ENCODE data around the gene COA6.

The COA6 gene

GRCh38 chr1:234373064-234373958 is at the start of gene COA6:
Gene COA6, plus strand, starts transcription at chr1:234373456. Its CDS starts 11 bp downstream, at chr1:234373467.
- DNase-seq (ENCODE audit: low read depth in 1 of 2, low spot score in 1 of 2) = peak; percentile 86 to 90

DNA sequence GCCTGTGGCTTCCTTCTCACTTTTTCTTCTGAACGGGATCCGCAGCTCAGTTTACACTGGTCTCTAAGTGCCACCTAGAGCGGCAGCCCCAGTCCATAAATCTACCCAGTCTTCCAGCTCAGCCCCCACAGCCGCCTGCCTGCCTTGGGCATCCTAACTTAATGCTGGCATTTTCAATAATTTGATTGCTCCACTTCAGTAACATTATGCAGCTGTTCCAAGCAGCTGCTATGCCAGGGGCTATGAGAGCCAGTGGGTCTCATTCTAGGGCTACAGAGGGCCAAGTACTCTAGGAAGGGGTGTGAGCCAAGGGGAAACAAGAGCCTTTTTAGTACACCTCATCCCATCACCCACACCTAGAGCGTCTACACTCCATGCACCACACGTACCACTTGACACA is 48.4 kb upstream of the COA6 start:
- no peak for DNase-seq (ENCODE audit: low read depth in 1 of 2, low spot score in 1 of 2)

- DNase-seq (ENCODE audit: low read depth in 1 of 2, low spot score in 1 of 2) = peak in 1 of 2 donors; percentile 22
Measured at GRCh38 chr1:234325878-234326496, 47.3 kb upstream of the COA6 start.

GRCh38 chr1:234326497-234327366 is 46.5 kb upstream of the COA6 start:
- DNase-seq (ENCODE audit: low read depth in 1 of 2, low spot score in 1 of 2) = peak; percentile 47 to 70

- DNase-seq (ENCODE audit: low read depth in 1 of 2, low spot score in 1 of 2) = no peak
Measured at GRCh38 chr1:234327577-234328164, 45.6 kb upstream of the COA6 start.

- no peak for DNase-seq (ENCODE audit: low read depth in 1 of 2, low spot score in 1 of 2)
Measured at GRCh38 chr1:234330843-234331215, 42.4 kb upstream of the COA6 start.

GRCh38 chr1:234331507-234331906 is 41.7 kb upstream of the COA6 start:
- DNase-seq (ENCODE audit: low read depth in 1 of 2, low spot score in 1 of 2) = no peak

GRCh38 chr1:234336359-234336758 is 36.9 kb upstream of the COA6 start:
- no peak for DNase-seq (ENCODE audit: low read depth in 1 of 2, low spot score in 1 of 2)

- no peak for DNase-seq (ENCODE audit: low read depth in 1 of 2, low spot score in 1 of 2)
Measured at GRCh38 chr1:234337233-234337632, 36.0 kb upstream of the COA6 start.

- no peak for DNase-seq (ENCODE audit: low read depth in 1 of 2, low spot score in 1 of 2)
Measured at GRCh38 chr1:234340528-234340927, 32.7 kb upstream of the COA6 start.

GRCh38 chr1:234342774-234343173 is 30.5 kb upstream of the COA6 start:
- no peak for DNase-seq (ENCODE audit: low read depth in 1 of 2, low spot score in 1 of 2)

DNA sequence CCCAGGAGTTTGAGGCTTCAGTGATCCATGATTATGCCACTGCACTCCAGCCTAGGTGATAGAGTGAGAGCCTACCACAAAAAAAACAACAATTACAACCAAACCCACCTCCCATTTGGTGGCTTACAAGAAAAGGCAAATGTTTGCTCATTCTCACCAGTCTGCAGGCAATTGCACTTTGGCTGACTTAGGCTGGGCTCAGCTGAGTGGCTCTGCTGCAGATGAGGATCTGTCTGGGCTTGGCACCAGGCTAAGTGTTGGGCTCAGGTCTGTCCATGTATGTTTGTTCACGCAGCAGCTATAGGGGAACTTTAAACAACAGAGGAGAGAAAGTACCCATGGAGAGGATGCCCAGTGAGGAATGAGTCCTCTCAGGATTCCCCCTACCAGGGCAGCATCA is 28.0 kb upstream of the COA6 start:
- DNase-seq (ENCODE audit: low read depth in 1 of 2, low spot score in 1 of 2) = no peak

DNA sequence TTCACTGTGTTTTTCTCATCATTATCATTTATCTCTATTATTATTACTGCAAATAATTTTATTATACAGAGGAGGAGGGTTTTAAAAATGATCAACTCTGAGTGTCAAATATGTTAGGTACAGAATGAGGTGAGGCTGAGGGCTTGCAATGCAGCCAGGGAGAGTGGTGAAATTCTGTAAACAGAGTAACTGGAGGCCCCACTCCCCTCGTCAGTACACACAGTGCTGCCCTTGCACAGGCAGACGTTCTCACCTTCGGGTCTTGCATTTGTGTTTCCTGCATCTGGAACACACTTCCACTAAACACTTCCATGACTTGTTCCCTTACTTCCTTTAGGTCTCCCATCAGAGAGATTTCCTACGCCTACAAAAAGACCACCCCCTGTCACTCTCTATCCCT is 24.3 kb upstream of the COA6 start:
- DNase-seq (ENCODE audit: low read depth in 1 of 2, low spot score in 1 of 2) = no peak

DNA sequence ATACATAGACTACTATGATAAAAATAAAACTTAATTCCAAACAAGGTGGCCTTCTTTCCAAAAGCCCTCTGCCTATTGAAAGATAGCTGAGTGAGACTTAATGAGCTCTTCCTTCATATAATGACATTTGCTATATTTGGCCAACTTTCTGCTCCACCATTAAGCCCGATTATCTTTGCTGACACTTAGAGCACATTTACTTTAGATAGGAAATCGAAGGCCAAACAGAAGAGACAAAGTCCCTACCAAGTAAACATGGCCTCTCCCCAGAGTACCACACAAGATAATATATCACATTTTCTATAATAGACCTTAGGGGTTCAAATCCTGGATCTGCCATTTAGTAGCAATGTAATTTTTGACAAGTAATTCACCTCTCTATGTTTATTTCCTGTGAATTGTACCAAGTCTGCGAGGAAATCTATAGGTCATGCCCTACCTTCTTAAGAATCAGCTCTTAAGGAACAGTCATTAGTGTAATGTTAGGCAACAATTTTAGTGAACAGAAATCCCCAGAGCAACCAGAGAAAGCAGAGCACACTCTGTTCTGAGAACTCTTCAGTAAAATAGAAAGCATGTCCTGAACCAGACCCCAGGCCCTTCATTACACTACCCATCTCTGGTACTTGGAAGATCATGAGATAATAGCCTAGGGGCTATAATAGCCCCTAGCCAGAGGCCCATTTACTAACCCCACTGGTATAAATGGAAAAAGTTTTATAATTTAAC is 17.3 kb upstream of the COA6 start:
- DNase-seq (ENCODE audit: low read depth in 1 of 2, low spot score in 1 of 2) = no peak

DNA sequence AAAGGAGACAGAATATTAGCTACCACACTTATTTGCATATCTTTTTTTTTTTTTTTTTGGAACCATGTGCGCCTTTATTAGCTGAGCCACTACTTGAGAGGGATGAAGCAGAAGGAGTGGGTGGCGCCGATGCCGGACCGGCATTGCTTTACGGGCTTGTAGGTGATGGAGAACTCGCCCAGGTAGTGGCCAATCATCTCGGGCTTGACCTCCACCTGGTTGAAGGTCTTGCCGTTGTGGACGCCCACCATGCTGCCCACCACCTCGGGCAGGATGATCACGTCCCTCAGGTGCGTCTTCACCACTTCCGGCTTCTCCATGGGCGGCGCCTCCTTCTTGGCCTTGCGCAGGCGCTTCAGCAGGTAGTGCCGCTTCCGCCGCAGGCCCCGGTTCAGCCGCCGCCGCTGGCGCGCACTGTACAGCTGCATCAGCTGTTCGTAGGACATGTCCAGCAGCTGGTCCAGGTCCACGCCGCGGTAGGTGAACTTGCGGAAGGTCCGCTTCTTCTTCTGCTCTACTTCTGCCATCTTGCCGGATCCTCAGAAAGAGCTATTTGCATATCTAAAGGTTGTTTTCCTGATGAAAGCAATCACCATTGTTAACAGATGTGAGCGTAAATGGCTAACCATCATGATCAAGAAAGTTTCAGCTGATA is 16.5 kb upstream of the COA6 start:
- peak; percentile 28 to 38 for DNase-seq (ENCODE audit: low read depth in 1 of 2, low spot score in 1 of 2)

DNA sequence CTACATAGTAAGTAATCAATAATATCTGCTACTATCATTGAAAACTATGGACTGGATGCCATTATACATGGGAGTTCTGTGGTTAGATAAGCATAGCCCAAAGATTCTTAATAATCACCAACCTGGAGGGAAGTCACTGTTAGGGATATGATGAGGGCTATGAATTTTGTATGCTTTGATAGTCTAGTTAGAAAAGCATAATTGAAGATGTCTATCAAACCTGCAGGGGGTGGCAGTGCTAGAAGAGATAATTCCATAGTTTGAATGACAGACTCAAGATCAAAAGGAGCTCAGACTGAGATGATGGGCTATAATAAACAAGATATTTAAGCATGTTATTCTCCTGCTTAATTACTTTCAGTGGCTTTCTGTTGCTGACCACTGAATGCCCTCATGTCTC is 15.4 kb upstream of the COA6 start:
- DNase-seq (ENCODE audit: low read depth in 1 of 2, low spot score in 1 of 2) = no peak

GRCh38 chr1:234361102-234361603 is 12.1 kb upstream of the COA6 start:
- no peak for DNase-seq (ENCODE audit: low read depth in 1 of 2, low spot score in 1 of 2)

- DNase-seq (ENCODE audit: low read depth in 1 of 2, low spot score in 1 of 2) = no peak
Measured at GRCh38 chr1:234362558-234362957, 10.7 kb upstream of the COA6 start.

DNA sequence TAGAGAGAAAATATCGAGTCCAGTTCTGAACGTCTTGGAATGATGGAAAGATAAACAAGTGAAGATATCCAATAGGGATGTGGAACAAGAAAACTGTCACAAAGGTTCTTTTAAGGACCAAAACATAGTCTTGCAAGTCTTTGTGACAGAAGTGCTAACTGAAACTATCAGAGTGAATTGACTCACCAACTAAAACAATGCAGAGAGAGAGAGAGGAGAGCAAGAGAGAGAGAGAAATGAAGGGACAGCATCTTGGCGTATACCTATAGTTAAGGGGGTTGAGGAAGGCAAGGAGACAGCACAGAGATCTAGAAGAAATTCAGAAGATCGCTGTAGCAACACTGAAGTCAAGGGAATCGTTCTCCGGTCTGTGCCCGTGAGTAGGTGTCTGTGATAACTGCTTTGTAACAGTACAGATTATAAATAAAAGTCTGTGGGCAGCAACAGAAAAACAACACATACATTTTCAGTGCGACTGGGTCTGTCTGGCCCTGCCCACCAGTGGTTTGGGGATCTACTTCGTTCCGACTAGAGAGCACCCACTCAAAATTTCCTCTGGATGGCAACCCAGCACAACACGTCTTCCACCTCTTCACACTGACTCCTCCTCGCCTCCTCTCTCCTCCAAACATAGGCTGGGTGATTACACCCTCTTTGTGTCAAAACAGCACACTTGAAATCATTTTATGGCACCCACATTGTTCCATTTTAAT is 4.8 kb upstream of the COA6 start:
- peak; percentile 4 to 13 for DNase-seq (ENCODE audit: low read depth in 1 of 2, low spot score in 1 of 2)

Data from activated CD4-positive, alpha-beta T cell treated with anti-CD3 and anti-CD28 coated beads, Interleukin-2, amount 50 U/mL, for 24 hours (primary cell).